PFSK-1 (cell line): Measurements from ENCODE around the gene CPT1B.

Experiments used
- POLR2AphosphoS5 ChIP-seq: IDR thresholded peaks from 2 replicates; pipeline ENCODE4 v1.6.1; 2012; ENCODE audit warnings: low read depth, mild to moderate bottlenecking, control low read depth, low read length, moderate library complexity
- REST ChIP-seq, 2 experiments: IDR thresholded peaks; 2 replicates each; pipeline versions ENCODE4 v1.6.1 to v1.8.0; 2011 to 2012; ENCODE audit warnings: low read depth in 2 of 2, low read length in 2 of 2, control low read depth in 1 of 2, inconsistent platforms in 1 of 2, mild to moderate bottlenecking in 1 of 2, moderate library complexity in 1 of 2; ENCODE audit not compliant: insufficient read depth in 1 of 2

DNA sequence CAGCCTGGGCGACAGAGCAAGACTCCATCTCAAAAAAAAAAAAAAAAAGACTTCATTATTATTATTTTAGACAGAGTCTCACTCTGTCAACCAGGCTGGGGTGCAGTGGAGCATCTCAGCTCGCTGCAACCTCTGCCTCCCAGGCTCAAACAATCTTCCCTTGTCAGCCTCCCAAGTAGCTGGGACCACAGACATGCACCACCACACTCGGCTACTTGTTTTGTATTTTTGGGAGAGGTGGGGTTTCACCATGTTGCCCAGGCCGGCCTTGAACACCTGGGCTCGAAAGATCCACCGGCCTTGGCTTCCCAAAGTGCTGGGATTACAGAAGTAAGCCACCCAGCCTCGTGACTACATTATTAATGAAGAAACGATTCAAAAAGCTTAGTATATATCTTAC lies 43.1 kb downstream of the CPT1B start:
- no peak for TF ChIP-seq POLR2AphosphoS5
- TF ChIP-seq REST (IDR thresholded peaks at IDR 0.05; ENCODE audit: insufficient read depth in 1 of 2, low read depth in 2 of 2, low read length in 2 of 2), result no peak
